Stomach (tissue), 19 donors: ENCODE data around the gene EIF2B2. TPM values are rescaled to one million over a fixed set of nuclear protein-coding genes. Genes with fewer than 3 reads are reported as not detected.
A peak's percentile ranks its signal among the peaks of the same experiment; 100 is the strongest.

Source experiments
- DNase-seq, 2 donors: peaks; one replicate each; pipeline versions ENCODE4 v3.0.0 to v3.0.0-alpha.2; 2013 to 2019
- H3K27ac ChIP-seq, 5 donors: fragments of 200-600 bp in 4 of 5; sonication (generic) in 4 of 5; one replicate each; pipeline ENCODE4 v1.5.1; 2013 to 2019; ENCODE audit warnings: mild to moderate bottlenecking in 1 of 5, moderate library complexity in 1 of 5
- H3K27me3 ChIP-seq, 3 donors: fragments of 200-600 bp; sonication (generic); one replicate each; pipeline ENCODE4 v1.5.1; 2017 to 2019; ENCODE audit warnings: mixed run types in 1 of 3
- H3K36me3 ChIP-seq, 4 donors: fragments of 200-600 bp; sonication (generic); 1 replicate in 3 of 4; 2 replicates in 1 of 4; pipeline ENCODE4 v1.5.1; 2016 to 2019
- H3K4me1 ChIP-seq, 4 donors: fragments of 200-600 bp; sonication (generic); one replicate each; pipeline ENCODE4 v1.5.1; 2016 to 2019
- H3K4me3 ChIP-seq, 4 donors: fragments of 200-600 bp; sonication (generic) in 3 of 4; one replicate each; pipeline ENCODE4 v1.5.1; 2016 to 2019; ENCODE audit warnings: mild to moderate bottlenecking in 1 of 4
- H3K9me3 ChIP-seq, 4 donors: fragments of 200-600 bp; sonication (generic); one replicate each; pipeline ENCODE4 v1.5.1; 2016 to 2019
- CTCF ChIP-seq, 7 experiments: fragments of 450-650 bp in 4 of 7; fragments of 200-600 bp in 3 of 7; sonication (generic) in 3 of 7; IDR thresholded peaks; one replicate each; pipeline ENCODE4 v1.5.1; 2016 to 2019; ENCODE audit warnings: antibody characterized with exemption in 7 of 7, control low read depth in 2 of 7, mild to moderate bottlenecking in 1 of 7
- EP300 ChIP-seq: sonication (generic); formaldehyde crosslinking; IDR thresholded peaks from one replicate; pipeline ENCODE4 v1.6.1; 2017; ENCODE audit warnings: antibody characterized with exemption
- POLR2A ChIP-seq, 4 donors: fragments of 450-650 bp; IDR thresholded peaks; one replicate each; pipeline ENCODE4 v1.6.1; 2016; ENCODE audit warnings: antibody characterized with exemption in 4 of 4, control low read depth in 2 of 4, mild to moderate bottlenecking in 1 of 4, moderate library complexity in 1 of 4
- POLR2AphosphoS5 ChIP-seq, 3 donors: sonication (generic); formaldehyde crosslinking; IDR thresholded peaks; one replicate each; pipeline ENCODE4 v1.6.1; 2016; ENCODE audit warnings: antibody characterized with exemption in 3 of 3
- WGBS, 5 donors: extraction: QIAGEN DNeasy Blood & Tissue Kit in 3 of 5; methylation state at CpG; one replicate each; pipeline versions ENCODE4 v1.1.5 to v1.1.7; 2013 to 2018; 5-methylcytosine and 5-hydroxymethylcytosine counted together
- intact Hi-C: fragments of 100-400 bp; cut with DNase I; formaldehyde crosslinking; loops from one replicate; pipeline ENCODE4 v1.15.1; 2023; ENCODE audit warnings: low total_unique reads
- long read RNA-seq, 10 donors: transcript quantifications; one replicate each; lab custom pipeline, GENCODE V29; 2026
- polyA plus RNA-seq, 3 donors: library from polyadenylated mRNA; stranded (reverse); fragments of 200-250 nt; gene quantifications; one replicate each; pipeline ENCODE4 v1.2.3, GENCODE V29; 2013
- total RNA-seq, 5 donors: library from RNA; depleted of rRNA; stranded (reverse); fragments of >200 nt; gene quantifications; one replicate each; pipeline versions ENCODE4 v1.1.0 to v1.2.3, GENCODE V29; 2014 to 2016
- donor health status: healthy with polysubstance abuse.
- donor health status: Bipolar disorder and iron deficiency.
- donor health status: healthy.

The EIF2B2 gene
- 100 to 1,000 TPM in 1 of 5 donors, 10 to 100 TPM in 3, 1 to 10 TPM in 1; 5.8 to 182 (median 23.7) TPM for total RNA-seq
- polyA plus RNA-seq, result 10 to 100 TPM; 27.6 to 32.1 (median 29.1) TPM
- long read RNA-seq, donor 1, full-length matches to known transcripts, result 1 of 6 reads
- long read RNA-seq, donor 1, partial matches to known transcripts, result 5 of 6 reads
- long read RNA-seq, donor 1, other reads (novel, unspliced or antisense), result 0 of 6 reads
- long read RNA-seq, donor 2, full-length matches to known transcripts, result 5 of 12 reads
- long read RNA-seq, donor 2, partial matches to known transcripts, result 7 of 12 reads
- long read RNA-seq, donor 2, other reads (novel, unspliced or antisense), result 0 of 12 reads
- long read RNA-seq, donor 3, full-length matches to known transcripts, result 7 of 7 reads
- long read RNA-seq, donor 3, partial matches to known transcripts, result 0 of 7 reads
- long read RNA-seq, donor 3, other reads (novel, unspliced or antisense), result 0 of 7 reads
- long read RNA-seq, donor 4, full-length matches to known transcripts, result 1 of 1 reads
- long read RNA-seq, donor 4, partial matches to known transcripts, result 0 of 1 reads
- long read RNA-seq, donor 4, other reads (novel, unspliced or antisense), result 0 of 1 reads
- long read RNA-seq, donor 5, full-length matches to known transcripts, result 9 of 9 reads
- long read RNA-seq, donor 5, partial matches to known transcripts, result 0 of 9 reads
- long read RNA-seq, donor 5, other reads (novel, unspliced or antisense), result 0 of 9 reads
- long read RNA-seq, donor 6, full-length matches to known transcripts, result 21 of 33 reads
- long read RNA-seq, donor 6, partial matches to known transcripts, result 12 of 33 reads
- long read RNA-seq, donor 6, other reads (novel, unspliced or antisense), result 0 of 33 reads
- long read RNA-seq, donor 7, full-length matches to known transcripts, result 7 of 12 reads
- long read RNA-seq, donor 7, partial matches to known transcripts, result 5 of 12 reads
- long read RNA-seq, donor 7, other reads (novel, unspliced or antisense), result 0 of 12 reads
- long read RNA-seq, donor 8, full-length matches to known transcripts, result 11 of 11 reads
- long read RNA-seq, donor 8, partial matches to known transcripts, result 0 of 11 reads
- long read RNA-seq, donor 8, other reads (novel, unspliced or antisense), result 0 of 11 reads
- long read RNA-seq, donor 9, full-length matches to known transcripts, result 4 of 4 reads
- long read RNA-seq, donor 9, partial matches to known transcripts, result 0 of 4 reads
- long read RNA-seq, donor 9, other reads (novel, unspliced or antisense), result 0 of 4 reads
- long read RNA-seq, donor 10, full-length matches to known transcripts, result 5 of 5 reads
- long read RNA-seq, donor 10, partial matches to known transcripts, result 0 of 5 reads
- long read RNA-seq, donor 10, other reads (novel, unspliced or antisense), result 0 of 5 reads

GRCh38 chr14:75002392-75003249, at the start of gene EIF2B2:
Gene EIF2B2 (plus strand): TSS chr14:75002921. CDS start chr14:75002991, 70 bp downstream.
- Histone ChIP-seq H3K27me3 (no peaks in the 10 kb centered on the region), H3K4me1 (peaks cover 10 to 28% (median 22%) of the 10 kb centered on the region in 4 donors), H3K9me3 (no peaks in the 10 kb centered on the region), H3K36me3 (peaks cover 20 to 31% (median 27%) of the 10 kb centered on the region in 4 donors), H3K4me3 (peak within 1 kb of the TSS; percentile 87 to 97 (median 92)), H3K27ac (peak within 1 kb of the TSS; percentile 75 to 87 (median 85))
- intact Hi-C loops, result no loop called here
- 0 to 1% (median 1%) methylated on average over 49 to 66 of the region's 66 CpGs for WGBS, 5 donors
- no peak for TF ChIP-seq POLR2A (IDR thresholded peaks at IDR 0.05)
- peak in 2 of 3 donors; percentile 55 to 82 for TF ChIP-seq POLR2AphosphoS5 (IDR thresholded peaks at IDR 0.05)
- TF ChIP-seq CTCF (IDR thresholded peaks at IDR 0.05), result peak in 1 of 7 experiments; percentile 30
- DNase-seq, result peak; percentile 97 to 99

- Histone ChIP-seq H3K36me3 (no peaks in the 10 kb centered on the region), H3K9me3 (no peaks in the 10 kb centered on the region), H3K4me3 (peak overlapping the region in 3 of 4 donors; percentile 54 to 59 (median 56)), H3K27me3 (peaks cover 0 to 51% (median 18%) of the 10 kb centered on the region in 3 donors), H3K27ac (no peak overlapping the region), H3K4me1 (peaks cover 36 to 47% (median 41%) of the 10 kb centered on the region in 4 donors)
- no peak for DNase-seq
- intact Hi-C loops, result loop anchor here (10.0 kb wide), 1 partner anchor 121 kb away; no protein-coding TSS in a partner anchor
- WGBS, 5 donors, result 86 to 94% (median 91%) methylated on average over 5 of the region's 5 CpGs
- TF ChIP-seq POLR2AphosphoS5 (IDR thresholded peaks at IDR 0.05) (no peak), EP300 (no peak), CTCF (IDR thresholded peaks at IDR 0.05) (no peak), POLR2A (IDR thresholded peaks at IDR 0.05) (no peak)
Observed at GRCh38 chr14:74953686-74954085, 49.0 kb upstream of the EIF2B2 start.

GRCh38 chr14:74954232-74954946, 48.3 kb upstream of the EIF2B2 start:
- TF ChIP-seq POLR2A (IDR thresholded peaks at IDR 0.05) (no peak), POLR2AphosphoS5 (IDR thresholded peaks at IDR 0.05) (no peak)
- Histone ChIP-seq H3K4me3 (peak overlapping the region; percentile 53 to 59 (median 55)), H3K9me3 (no peaks in the 10 kb centered on the region), H3K4me1 (peaks cover 36 to 47% (median 41%) of the 10 kb centered on the region in 4 donors), H3K27me3 (peaks cover 0 to 50% (median 18%) of the 10 kb centered on the region in 3 donors), H3K27ac (peak overlapping the region in 2 of 5 donors; percentile 24 to 56), H3K36me3 (no peaks in the 10 kb centered on the region)
- peak in 1 of 2 donors; percentile 79 for DNase-seq
- WGBS, 5 donors, result 25 to 53% (median 37%) methylated on average over 4 to 18 of the region's 18 CpGs
- intact Hi-C loops, result loop anchor here (10.0 kb wide), 1 partner anchor 120 kb away; no protein-coding TSS in a partner anchor
